Esophagus squamous epithelium (tissue), 5 donors: Measurements from ENCODE around the gene RTN4RL1. TPM values are rescaled to one million over a fixed set of nuclear protein-coding genes. Genes with fewer than 3 reads are reported as not detected.

Experiments used
- DNase-seq: peaks from one replicate; lab custom pipeline; 2025; lab: John Stamatoyannopoulos, UW
- H3K27ac ChIP-seq, 4 donors: fragments of 200-600 bp; sonication (generic); one replicate each; pipeline ENCODE4 v1.5.1; 2016 to 2019; ENCODE audit warnings: mild to moderate bottlenecking in 1 of 4
- H3K27me3 ChIP-seq, 4 donors: fragments of 200-600 bp; sonication (generic); 1 replicate in 3 of 4; 2 replicates in 1 of 4; pipeline versions ENCODE4 v1.5.1 to v1.6.0; 2017 to 2021; ENCODE audit warnings: antibody characterized with exemption in 1 of 4
- H3K36me3 ChIP-seq, 3 donors: fragments of 200-600 bp; sonication (generic); one replicate each; pipeline ENCODE4 v1.5.1; 2016 to 2019
- H3K4me1 ChIP-seq, 3 donors: fragments of 200-600 bp; sonication (generic); one replicate each; pipeline ENCODE4 v1.5.1; 2017 to 2019
- H3K4me3 ChIP-seq, 4 donors: fragments of 200-600 bp; sonication (generic); 1 replicate in 3 of 4; 2 replicates in 1 of 4; pipeline ENCODE4 v1.5.1; 2016 to 2019; ENCODE audit warnings: mild to moderate bottlenecking in 2 of 4, moderate library complexity in 1 of 4
- H3K9me3 ChIP-seq, 3 donors: fragments of 200-600 bp; sonication (generic); one replicate each; pipeline ENCODE4 v1.5.1; 2016 to 2019
- POLR2A ChIP-seq, 4 donors: fragments of 450-650 bp; IDR thresholded peaks; one replicate each; pipeline ENCODE4 v1.6.1; 2017; ENCODE audit warnings: antibody characterized with exemption in 4 of 4, mild to moderate bottlenecking in 4 of 4, moderate library complexity in 3 of 4
- WGBS, 2 donors: methylation state at CpG; one replicate each; pipeline ENCODE4 v1.1.5; 2018; 5-methylcytosine and 5-hydroxymethylcytosine counted together
- intact Hi-C: fragments of 100-400 bp; cut with DNase I; formaldehyde crosslinking; loops from one replicate; pipeline ENCODE4 v1.15.0; 2022
- total RNA-seq, 4 donors: library from RNA; depleted of rRNA; stranded (reverse); fragments of >200 nt; gene quantifications; one replicate each; pipeline ENCODE4 v1.1.0, GENCODE V29; 2016
- TF ChIP-seq, protein P1 (sequence below), 6 experiments: fragments of 450-650 bp in 4 of 6; fragments of 200-600 bp in 2 of 6; sonication (generic) in 2 of 6; IDR thresholded peaks; one replicate each; pipeline ENCODE4 v1.5.1; 2016 to 2019; ENCODE audit warnings: antibody characterized with exemption in 6 of 6, mild to moderate bottlenecking in 4 of 6, moderate library complexity in 4 of 6
- donor health status: DM: yes; HTN: yes; CAD: no.

Gene RTN4RL1
- total RNA-seq, 4 donors from 2014 or later = 1.1 to 4.0 (median 2.0) TPM

DNA sequence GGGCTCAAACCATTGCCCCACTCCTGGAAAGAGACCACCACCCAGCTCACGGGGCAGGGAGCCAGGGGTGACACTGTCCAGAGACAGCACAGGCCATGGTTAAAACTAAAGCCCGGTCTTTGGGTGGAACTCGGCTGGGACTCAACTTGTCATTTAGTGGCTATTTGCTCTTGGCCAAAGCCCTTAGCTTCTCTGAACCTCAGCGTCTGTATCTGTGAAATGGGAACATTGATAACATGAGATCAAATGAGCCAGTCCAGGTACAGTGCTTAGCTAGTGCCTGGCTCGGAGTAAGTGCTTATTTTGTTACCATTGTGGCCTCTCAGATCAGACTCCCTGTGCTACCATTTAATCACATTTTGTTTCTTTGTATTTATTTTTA is 48.5 kb downstream of the RTN4RL1 start:
- 89 to 93% methylated on average over 3 of the region's 5 CpGs for WGBS, 2 donors
- Histone ChIP-seq H3K27ac (no peak overlapping the region), H3K36me3 (no peaks in the 10 kb centered on the region), H3K9me3 (no peaks in the 10 kb centered on the region), H3K4me3 (no peak overlapping the region), H3K27me3 (peaks cover 0 to 42% (median 3%) of the 10 kb centered on the region in 4 donors), H3K4me1 (peaks cover 0 to 39% (median 0%) of the 10 kb centered on the region in 3 donors)
- intact Hi-C loops = no loop called here
- TF ChIP-seq POLR2A (IDR thresholded peaks at IDR 0.05) = no peak
- TF ChIP-seq, protein P1, sequence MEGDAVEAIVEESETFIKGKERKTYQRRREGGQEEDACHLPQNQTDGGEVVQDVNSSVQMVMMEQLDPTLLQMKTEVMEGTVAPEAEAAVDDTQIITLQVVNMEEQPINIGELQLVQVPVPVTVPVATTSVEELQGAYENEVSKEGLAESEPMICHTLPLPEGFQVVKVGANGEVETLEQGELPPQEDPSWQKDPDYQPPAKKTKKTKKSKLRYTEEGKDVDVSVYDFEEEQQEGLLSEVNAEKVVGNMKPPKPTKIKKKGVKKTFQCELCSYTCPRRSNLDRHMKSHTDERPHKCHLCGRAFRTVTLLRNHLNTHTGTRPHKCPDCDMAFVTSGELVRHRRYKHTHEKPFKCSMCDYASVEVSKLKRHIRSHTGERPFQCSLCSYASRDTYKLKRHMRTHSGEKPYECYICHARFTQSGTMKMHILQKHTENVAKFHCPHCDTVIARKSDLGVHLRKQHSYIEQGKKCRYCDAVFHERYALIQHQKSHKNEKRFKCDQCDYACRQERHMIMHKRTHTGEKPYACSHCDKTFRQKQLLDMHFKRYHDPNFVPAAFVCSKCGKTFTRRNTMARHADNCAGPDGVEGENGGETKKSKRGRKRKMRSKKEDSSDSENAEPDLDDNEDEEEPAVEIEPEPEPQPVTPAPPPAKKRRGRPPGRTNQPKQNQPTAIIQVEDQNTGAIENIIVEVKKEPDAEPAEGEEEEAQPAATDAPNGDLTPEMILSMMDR (IDR thresholded peaks at IDR 0.05) = no peak
- DNase-seq = no peak

DNA sequence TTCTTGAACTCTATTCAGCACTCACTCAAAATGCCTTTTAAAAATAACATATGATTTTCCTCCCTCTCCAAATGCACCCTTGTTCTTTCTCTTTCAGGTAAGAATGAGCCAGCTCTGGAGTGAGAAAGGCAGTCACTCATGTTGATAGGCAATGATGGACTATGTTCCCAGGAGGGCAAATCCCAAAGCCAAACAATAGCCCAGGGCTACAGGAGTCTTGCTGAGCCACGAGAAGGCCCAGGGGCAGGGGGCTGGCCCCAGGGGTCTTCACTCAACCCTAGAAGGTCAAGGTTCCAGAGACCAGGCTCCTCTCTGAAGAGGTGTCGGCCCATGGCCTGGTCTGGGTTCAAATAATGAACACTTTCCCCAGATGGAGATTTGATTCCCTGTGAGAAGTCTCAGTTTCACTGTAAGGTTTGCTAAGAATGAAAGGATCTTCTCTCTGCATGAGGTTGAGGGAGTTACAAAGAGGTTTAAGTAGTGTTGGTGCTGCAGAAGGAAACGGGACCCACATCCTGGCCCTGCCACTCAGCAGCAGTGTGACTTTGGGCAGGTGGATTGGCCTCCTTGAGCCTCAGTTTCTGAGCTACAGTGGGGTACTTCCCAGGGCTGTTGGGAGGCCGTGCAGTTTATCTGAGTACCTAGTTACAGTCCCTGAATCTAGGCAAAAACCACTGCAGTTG is 49.0 kb downstream of the RTN4RL1 start:
- Histone ChIP-seq H3K4me1 (peaks cover 0 to 33% (median 0%) of the 10 kb centered on the region in 3 donors), H3K27me3 (peaks cover 0 to 42% (median 3%) of the 10 kb centered on the region in 4 donors), H3K9me3 (no peaks in the 10 kb centered on the region), H3K27ac (no peak overlapping the region), H3K36me3 (no peaks in the 10 kb centered on the region), H3K4me3 (no peak overlapping the region)
- TF ChIP-seq, protein P1 (IDR thresholded peaks at IDR 0.05) = no peak
- TF ChIP-seq POLR2A (IDR thresholded peaks at IDR 0.05) = no peak
- WGBS, 2 donors = 29 to 70% methylated on average over 1 to 2 of the region's 4 CpGs
- DNase-seq = no peak
- intact Hi-C loops = no loop called here

DNA sequence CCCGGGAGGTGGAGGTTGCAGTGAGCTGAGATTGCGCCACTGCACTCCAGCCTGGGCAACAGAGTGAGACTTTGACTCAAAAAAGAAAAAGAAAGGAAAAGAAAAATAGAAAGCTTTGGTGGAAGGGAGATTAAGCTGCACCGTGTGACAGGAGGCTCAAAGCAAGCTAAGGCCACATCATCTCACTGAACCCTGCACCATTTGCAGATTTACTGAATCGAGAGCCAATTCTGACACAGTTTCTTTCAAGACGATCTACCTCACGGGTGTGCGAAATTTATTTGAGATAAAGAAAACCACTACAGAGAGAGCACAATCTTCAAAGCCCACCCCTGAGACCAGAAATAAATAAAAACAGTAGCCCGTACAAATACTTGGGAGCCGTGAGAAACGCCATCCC is 49.6 kb downstream of the RTN4RL1 start:
- H3K4me1 ChIP-seq = peaks cover 0 to 28% (median 0%) of the 10 kb centered on the region in 3 donors
- peaks cover 0 to 46% (median 3%) of the 10 kb centered on the region in 4 donors for H3K27me3 ChIP-seq
- 81 to 85% methylated on average over 10 of the region's 10 CpGs for WGBS, 2 donors
- TF ChIP-seq, protein P1 (IDR thresholded peaks at IDR 0.05) = no peak
- no peak for TF ChIP-seq POLR2A (IDR thresholded peaks at IDR 0.05)
- H3K4me3 ChIP-seq = no peak overlapping the region
- H3K9me3 ChIP-seq = no peaks in the 10 kb centered on the region
- intact Hi-C loops = no loop called here
- H3K36me3 ChIP-seq = no peaks in the 10 kb centered on the region
- no peak for DNase-seq
- H3K27ac ChIP-seq = no peak overlapping the region

DNA sequence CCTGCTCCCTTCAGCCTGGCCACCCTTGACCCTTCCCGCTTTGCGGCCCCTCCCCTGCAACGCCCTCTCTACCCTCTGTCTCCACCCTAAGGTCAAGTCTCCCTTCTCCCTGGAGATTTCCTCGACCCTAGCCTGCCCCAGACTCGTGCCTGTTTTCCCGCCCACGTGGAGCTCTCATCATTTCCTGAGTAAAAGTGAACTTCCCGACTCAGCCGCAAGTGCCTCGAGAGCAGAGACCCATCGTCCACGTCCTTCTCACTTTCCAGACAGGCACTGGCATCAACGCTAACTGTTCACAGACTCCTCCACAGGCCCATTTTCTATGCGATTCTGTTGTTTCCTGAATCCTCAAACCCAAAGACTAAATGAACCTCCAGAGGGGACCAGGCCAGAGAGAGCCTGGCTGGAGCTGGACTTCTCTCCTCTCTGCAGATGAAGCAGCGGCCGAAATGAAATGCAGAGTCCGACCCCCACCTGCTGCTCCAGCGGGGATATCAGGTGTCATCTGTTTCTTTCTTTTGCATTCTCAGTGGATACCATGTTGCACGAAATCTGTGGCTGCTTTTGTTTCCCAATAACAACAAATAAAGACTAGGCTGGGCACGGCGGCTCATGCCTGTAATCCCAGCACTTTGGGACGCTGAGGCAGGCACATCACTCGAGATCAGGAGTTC is 52.5 kb downstream of the RTN4RL1 start:
- no peak for TF ChIP-seq POLR2A (IDR thresholded peaks at IDR 0.05)
- TF ChIP-seq, protein P1 (IDR thresholded peaks at IDR 0.05) = no peak
- H3K36me3 ChIP-seq = no peaks in the 10 kb centered on the region
- intact Hi-C loops = no loop called here
- peaks cover 0 to 52% (median 3%) of the 10 kb centered on the region in 4 donors for H3K27me3 ChIP-seq
- H3K9me3 ChIP-seq = no peaks in the 10 kb centered on the region
- WGBS, 2 donors = 71 to 84% methylated on average over 21 to 22 of the region's 23 CpGs
- DNase-seq = no peak
- H3K27ac ChIP-seq = no peak overlapping the region
- H3K4me3 ChIP-seq = no peak overlapping the region
- peaks cover 0 to 10% (median 0%) of the 10 kb centered on the region in 3 donors for H3K4me1 ChIP-seq

DNA sequence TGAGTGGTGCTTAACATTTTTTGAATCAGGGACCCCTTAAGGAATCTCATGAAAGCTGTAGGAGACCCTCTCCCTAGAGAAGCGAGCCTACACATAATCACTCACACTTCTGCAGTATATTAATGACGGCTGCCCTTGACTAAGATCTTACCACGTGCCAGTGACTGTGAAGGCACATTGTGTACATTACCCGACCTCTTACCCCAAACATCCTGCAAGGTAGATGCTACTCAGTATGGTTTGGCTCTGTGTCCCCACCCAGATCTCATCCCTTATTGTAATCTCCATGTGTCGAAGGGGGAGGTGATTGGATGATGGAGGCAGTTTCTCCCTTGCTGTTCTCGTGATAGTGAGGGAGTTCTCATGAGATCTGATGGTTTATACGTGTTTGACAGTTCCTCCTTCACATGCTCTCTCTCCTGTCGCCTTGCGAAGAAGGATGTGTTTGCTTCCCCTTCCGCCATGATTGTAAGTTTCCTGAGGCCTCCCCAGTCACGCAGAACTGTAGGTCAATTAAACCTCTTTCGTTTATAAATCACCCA is 54.2 kb downstream of the RTN4RL1 start:
- 91% methylated on average over 12 of the region's 12 CpGs for WGBS, 2 donors
- no peaks in the 10 kb centered on the region for H3K9me3 ChIP-seq
- no peaks in the 10 kb centered on the region for H3K36me3 ChIP-seq
- H3K4me1 ChIP-seq = peaks cover 0 to 22% (median 5%) of the 10 kb centered on the region in 3 donors
- TF ChIP-seq, protein P1 (IDR thresholded peaks at IDR 0.05) = no peak
- no peak for TF ChIP-seq POLR2A (IDR thresholded peaks at IDR 0.05)
- intact Hi-C loops = no loop called here
- H3K27me3 ChIP-seq = peaks cover 0 to 35% (median 0%) of the 10 kb centered on the region in 4 donors
- no peak overlapping the region for H3K4me3 ChIP-seq
- H3K27ac ChIP-seq = no peak overlapping the region
- no peak for DNase-seq
